M059J (cell line): ENCODE measurements around the gene FAM135A. TPM values are rescaled to one million over a fixed set of nuclear protein-coding genes. Genes with fewer than 3 reads are reported as not detected.

Experiments used
- total RNA-seq: library from RNA; depleted of rRNA; stranded (reverse); fragments of >200 nt; shearing (Covaris generic); gene quantifications from 2 replicates; pipeline ENCODE4 v1.2.3, GENCODE V29; 2014; rRNA removed

The FAM135A gene
- total RNA-seq, 1 experiment from 2014 or later, result 11.5 TPM

Other genes starting within 250 kb of the FAM135A start
- not detected in 2 replicates for gene COL9A1, start 110.4 kb upstream of the FAM135A start, total RNA-seq
- gene SDHAF4, start 153.4 kb downstream of the FAM135A start, total RNA-seq, result 5.4 and 12.5 TPM in 2 replicates